HT1080 (cell line): Measurements from ENCODE around the gene CIT. TPM values are rescaled to one million over a fixed set of nuclear protein-coding genes. Genes with fewer than 3 reads are reported as not detected.

Source experiments
- DNase-seq: peaks from one replicate; pipeline ENCODE4 v3.0.0-alpha.2; 2015; ENCODE audit warnings: low read depth
- total RNA-seq: library from RNA; depleted of rRNA; stranded (reverse); fragments of >200 nt; shearing (Covaris generic); gene quantifications from 2 replicates; pipeline ENCODE4 v1.2.3, GENCODE V29; 2014; rRNA removed

CIT gene
- total RNA-seq, 1 experiment from 2014 or later = 29.9 TPM

DNA sequence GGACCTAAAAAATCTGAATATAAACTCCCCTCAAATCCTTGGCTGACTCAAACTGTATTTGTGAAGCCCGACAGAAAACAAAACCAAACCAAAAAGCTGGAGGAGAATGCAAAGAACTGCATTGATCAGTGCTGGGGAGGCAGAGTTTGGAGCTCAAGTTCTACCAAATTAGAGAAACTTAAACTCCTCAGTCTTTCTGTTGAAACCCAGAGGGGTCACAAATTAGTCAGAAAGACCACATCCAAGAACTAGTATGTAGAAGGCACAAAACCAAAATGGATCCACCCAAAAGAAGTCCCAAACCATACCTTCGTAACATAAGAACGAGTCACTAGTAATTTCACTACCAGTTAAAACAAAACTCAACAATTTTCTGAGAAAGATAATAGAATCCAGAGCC is 224.5 kb downstream of the CIT start:
- DNase-seq = no peak

DNA sequence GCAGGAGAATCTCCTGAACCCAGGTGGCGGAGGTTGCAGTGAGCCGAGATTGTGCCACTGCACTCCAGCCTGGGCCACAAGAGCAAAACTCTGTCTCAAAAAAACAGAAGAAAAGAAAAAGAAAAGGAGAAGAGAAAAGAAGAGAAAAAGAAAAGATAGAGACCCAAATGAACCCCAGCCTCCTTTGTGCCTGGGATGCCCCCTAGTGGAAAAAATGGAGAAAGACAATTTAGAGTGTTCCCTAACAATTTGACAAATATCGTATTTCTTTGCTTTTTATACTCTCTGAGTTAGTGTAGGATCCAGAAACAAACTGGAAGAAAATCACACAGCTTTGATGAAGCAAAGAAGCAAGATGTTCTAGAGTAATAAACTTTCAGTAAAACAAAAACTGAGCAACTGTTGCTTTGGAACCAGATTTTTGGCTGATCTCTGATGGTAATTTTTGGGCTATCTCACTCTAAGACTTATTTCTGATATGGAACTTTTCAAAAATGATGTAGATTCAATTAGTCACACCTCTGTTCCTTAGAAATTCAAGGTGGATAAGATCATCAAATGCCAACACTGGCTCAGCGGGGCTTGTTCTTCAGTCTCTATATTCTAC is 227.8 kb downstream of the CIT start:
- DNase-seq = peak; percentile 15

DNA sequence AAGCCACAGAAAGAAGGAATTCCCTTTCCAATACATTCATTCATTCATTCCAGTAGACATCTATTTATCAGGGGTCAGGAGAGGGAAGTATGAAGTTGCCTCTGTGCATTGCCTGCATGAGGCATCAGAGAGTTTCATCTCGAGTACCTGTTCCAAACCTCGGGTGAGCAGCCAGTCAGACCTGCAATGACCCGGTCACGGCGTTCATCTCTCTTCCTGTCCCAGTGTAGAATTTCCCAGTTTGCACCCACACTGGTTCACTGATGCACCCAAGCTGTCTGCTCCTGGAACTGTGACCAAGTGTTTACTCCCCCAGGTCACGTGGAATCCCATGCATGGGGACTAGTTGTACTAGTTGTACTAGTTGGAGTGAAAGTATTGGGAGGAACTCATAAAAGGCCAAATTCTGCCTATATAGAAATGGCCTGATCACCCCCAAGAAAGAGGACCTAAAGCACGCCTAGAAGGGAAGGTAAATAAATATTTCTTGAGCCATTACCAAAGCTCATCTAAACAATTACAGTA is 231.5 kb downstream of the CIT start:
- no peak for DNase-seq

DNA sequence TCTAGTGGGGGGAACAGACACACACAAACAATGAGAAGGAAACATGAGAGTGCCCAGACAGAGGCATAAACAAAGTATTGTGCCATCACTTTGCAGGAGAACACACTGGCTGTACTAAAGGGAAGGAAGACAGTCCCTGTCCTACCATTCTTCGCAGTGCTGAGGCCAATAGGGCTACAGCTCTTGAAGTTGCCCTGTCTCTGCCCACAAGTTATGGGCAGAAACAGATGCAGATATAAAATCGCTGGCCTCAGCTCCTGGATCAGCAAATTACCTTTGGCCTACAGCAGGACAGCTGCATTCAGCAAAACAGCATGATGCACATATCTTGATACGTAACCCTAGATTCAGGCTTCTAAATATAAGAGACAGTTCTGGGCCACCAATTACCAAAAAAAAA is 232.2 kb downstream of the CIT start:
- no peak for DNase-seq

DNA sequence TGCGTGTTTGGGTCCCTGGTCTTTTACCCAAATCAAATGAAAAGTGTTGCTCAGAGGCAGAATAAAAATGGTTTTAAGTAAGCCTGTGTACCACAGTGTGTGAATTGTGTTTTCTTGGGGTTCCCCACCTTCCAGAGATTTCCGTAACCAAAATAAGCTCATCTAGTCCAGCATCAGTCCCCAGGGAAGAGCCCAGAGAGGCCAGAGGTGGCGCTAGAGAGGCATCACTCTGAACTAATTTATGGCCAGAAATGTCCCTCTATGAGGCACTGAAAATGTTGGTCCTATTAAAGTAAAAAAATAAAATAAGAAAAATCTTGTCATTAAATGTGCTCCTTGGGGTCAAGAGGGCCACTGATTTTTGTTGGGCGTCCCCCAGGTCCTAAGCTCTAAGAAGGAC is 234.1 kb downstream of the CIT start:
- DNase-seq = no peak

Other genes starting within 250 kb of the CIT start
- gene PRKAB1, start 209.2 kb downstream of the CIT start, total RNA-seq = 11.6 and 13.8 TPM in 2 replicates
- not detected in 2 replicates for gene BICDL1, start 111.9 kb upstream of the CIT start, total RNA-seq
- 53.9 and 79.2 TPM in 2 replicates for gene RAB35, start 239.4 kb upstream of the CIT start, total RNA-seq